ENCODE measurements around the gene OTOP2. TPM values are rescaled to one million over a fixed set of nuclear protein-coding genes. Genes with fewer than 3 reads are reported as not detected.

The OTOP2 gene
- total RNA-seq, 4 donors from 2014 or later = not detected

DNA sequence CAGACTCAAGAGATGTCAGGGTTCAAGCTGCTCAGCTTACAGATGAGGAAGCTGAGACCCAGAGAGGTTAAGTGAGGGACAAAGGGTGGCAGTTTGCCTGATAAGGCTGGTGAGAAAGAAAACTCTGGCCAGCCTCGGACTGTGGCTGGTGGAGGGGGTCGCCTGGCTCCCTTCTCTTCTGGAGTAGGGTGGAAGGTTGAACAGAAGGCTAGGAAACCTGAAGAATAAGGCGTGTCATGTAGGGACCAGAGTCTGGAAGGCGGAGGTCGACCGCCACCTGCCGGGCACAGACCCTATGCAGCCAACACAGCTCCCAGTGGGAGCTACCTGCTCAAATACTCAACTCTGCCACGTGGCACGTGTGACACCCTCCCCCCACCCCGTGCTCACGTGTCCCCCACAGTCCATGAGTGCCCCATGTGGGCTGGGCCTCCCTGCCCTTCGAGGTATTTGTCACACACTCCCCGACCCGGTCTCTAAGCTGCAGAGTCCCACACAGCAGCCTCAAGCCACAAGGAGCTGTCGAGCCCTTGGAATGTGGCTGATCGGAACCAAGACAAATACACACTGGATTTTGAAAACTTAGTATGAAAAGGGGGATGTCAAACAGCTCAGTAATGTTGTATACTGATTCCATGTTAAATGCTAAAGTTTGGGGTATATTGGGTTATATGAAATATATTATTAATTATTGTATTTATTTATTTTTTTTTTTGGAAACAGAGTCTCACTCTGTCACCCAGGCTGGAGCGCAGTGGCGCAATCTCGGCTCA is 36.7 kb downstream of the OTOP2 start:
- Histone ChIP-seq H3K36me3 (peaks cover 0 to 3% of the 10 kb centered on the region in 2 donors), H3K4me1 (peaks cover 0 to 14% (median 0%) of the 10 kb centered on the region in 3 donors), H3K9me3 (no peaks in the 10 kb centered on the region), H3K27me3 (peaks cover 8% of the 10 kb centered on the region), H3K27ac (no peak overlapping the region), H3K4me3 (no peak overlapping the region)
- TF ChIP-seq CTCF (IDR thresholded peaks at IDR 0.05) = peak in 1 of 4 experiments; percentile 9
- TF ChIP-seq POLR2A (IDR thresholded peaks at IDR 0.05) = no peak
- 31 to 56% methylated on average over 5 to 15 of the region's 19 CpGs for WGBS, 2 donors (ENCODE audit: low coverage in 1 of 2)
- no peak for ATAC-seq

- Histone ChIP-seq H3K4me3 (no peak overlapping the region), H3K4me1 (peaks cover 0 to 14% (median 0%) of the 10 kb centered on the region in 3 donors)
- WGBS, 2 donors (ENCODE audit: low coverage in 1 of 2) = 0% methylated on average over 4 of the region's 23 CpGs; no CpG with 5 or more reads in 1 of the 2 donors
These were observed 37.7 kb downstream of the OTOP2 start for GRCh38 chr17:74961657-74962350.

GRCh38 chr17:74962622-74963394 is 38.7 kb downstream of the OTOP2 start:
- TF ChIP-seq CTCF (IDR thresholded peaks at IDR 0.05) = no peak
- TF ChIP-seq POLR2AphosphoS5 (IDR thresholded peaks at IDR 0.05) = no peak
- no peak for TF ChIP-seq EP300 (IDR thresholded peaks at IDR 0.05)

More at GRCh38 chr17:74961657-74962350, 37.7 kb downstream of the OTOP2 start:
- Histone ChIP-seq H3K27ac (no peak overlapping the region), H3K36me3 (no peaks in the 10 kb centered on the region), H3K27me3 (peaks cover 8% of the 10 kb centered on the region), H3K9me3 (no peaks in the 10 kb centered on the region)
- TF ChIP-seq CTCF (IDR thresholded peaks at IDR 0.05) = peak in 3 of 4 experiments; percentile 80 to 92 (median 84)
- TF ChIP-seq EP300 (IDR thresholded peaks at IDR 0.05) = no peak
- no peak for TF ChIP-seq POLR2A (IDR thresholded peaks at IDR 0.05)
- TF ChIP-seq POLR2AphosphoS5 (IDR thresholded peaks at IDR 0.05) = peak; percentile 27
- ATAC-seq = peak; percentile 87

DNA sequence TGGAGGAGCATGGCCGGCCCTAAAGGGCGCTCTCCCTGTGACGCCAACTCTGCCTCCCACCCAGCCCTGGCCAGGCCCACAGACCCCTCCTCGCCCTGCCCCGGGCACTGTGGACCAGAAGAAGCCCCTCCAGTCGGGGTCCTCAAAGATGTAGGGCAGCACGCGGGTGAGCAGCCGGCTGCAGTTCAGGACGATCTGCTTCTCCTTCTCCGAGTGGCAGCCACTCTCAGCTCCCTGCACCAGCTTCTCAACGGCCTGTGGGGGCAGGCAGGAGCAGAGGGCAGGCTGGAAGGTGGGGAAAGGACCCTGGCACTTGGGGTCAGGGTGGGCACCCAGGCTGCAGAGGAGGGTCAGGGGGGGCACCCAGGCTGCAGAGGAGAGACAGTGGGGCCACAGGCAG is 39.6 kb downstream of the OTOP2 start:
- Histone ChIP-seq H3K4me3 (no peak overlapping the region), H3K4me1 (peaks cover 0 to 8% (median 0%) of the 10 kb centered on the region in 3 donors), H3K27ac (no peak overlapping the region), H3K9me3 (no peaks in the 10 kb centered on the region), H3K36me3 (no peaks in the 10 kb centered on the region), H3K27me3 (peaks cover under 1% of the 10 kb centered on the region)
- no CpG with 5 or more reads among the region's 12 CpGs for WGBS, 2 donors (ENCODE audit: low coverage in 1 of 2)
- ATAC-seq = no peak
- TF ChIP-seq CTCF (IDR thresholded peaks at IDR 0.05) = no peak
- TF ChIP-seq EP300 (IDR thresholded peaks at IDR 0.05) = no peak
- TF ChIP-seq POLR2A (IDR thresholded peaks at IDR 0.05) = no peak
- no peak for TF ChIP-seq POLR2AphosphoS5 (IDR thresholded peaks at IDR 0.05)

More at GRCh38 chr17:74962622-74963394, 38.7 kb downstream of the OTOP2 start:
- H3K4me1 ChIP-seq = peaks cover 0 to 14% (median 0%) of the 10 kb centered on the region in 3 donors
- H3K27ac ChIP-seq = no peak overlapping the region
- no peaks in the 10 kb centered on the region for H3K9me3 ChIP-seq
- ATAC-seq = no peak
- no peak overlapping the region for H3K4me3 ChIP-seq
- WGBS, 2 donors (ENCODE audit: low coverage in 1 of 2) = 100% methylated on average over 3 of the region's 18 CpGs; no CpG with 5 or more reads in 1 of the 2 donors
- peaks cover 8% of the 10 kb centered on the region for H3K27me3 ChIP-seq
- no peaks in the 10 kb centered on the region for H3K36me3 ChIP-seq
